ENCODE results near the gene ADAMTSL3.

- TF ChIP-seq, protein P1, sequence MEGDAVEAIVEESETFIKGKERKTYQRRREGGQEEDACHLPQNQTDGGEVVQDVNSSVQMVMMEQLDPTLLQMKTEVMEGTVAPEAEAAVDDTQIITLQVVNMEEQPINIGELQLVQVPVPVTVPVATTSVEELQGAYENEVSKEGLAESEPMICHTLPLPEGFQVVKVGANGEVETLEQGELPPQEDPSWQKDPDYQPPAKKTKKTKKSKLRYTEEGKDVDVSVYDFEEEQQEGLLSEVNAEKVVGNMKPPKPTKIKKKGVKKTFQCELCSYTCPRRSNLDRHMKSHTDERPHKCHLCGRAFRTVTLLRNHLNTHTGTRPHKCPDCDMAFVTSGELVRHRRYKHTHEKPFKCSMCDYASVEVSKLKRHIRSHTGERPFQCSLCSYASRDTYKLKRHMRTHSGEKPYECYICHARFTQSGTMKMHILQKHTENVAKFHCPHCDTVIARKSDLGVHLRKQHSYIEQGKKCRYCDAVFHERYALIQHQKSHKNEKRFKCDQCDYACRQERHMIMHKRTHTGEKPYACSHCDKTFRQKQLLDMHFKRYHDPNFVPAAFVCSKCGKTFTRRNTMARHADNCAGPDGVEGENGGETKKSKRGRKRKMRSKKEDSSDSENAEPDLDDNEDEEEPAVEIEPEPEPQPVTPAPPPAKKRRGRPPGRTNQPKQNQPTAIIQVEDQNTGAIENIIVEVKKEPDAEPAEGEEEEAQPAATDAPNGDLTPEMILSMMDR (conservative IDR thresholded peaks at IDR 0.05; ENCODE audit: low read length) = no peak
- no peak for TF ChIP-seq EZH2phosphoT487 (IDR thresholded peaks at IDR 0.05; ENCODE audit: borderline replicate concordance)
These were observed 22.4 kb upstream of the ADAMTSL3 start for GRCh38 chr15:83631534-83631933.
